BJ (cell line): Measurements from ENCODE around the gene TNFAIP8L3. TPM values are rescaled to one million over a fixed set of nuclear protein-coding genes. Genes with fewer than 3 reads are reported as not detected.

Source experiments
- CTCF ChIA-PET: fragments of 350-600 bp; formaldehyde crosslinking; extraction: SDS; loops from one replicate; lab custom pipeline; 2021; ENCODE audit warnings: antibody characterized with exemption, inconsistent platforms; lab: Yijun Ruan, JAX
- POLR2A ChIA-PET: fragments of 300-600 bp; sonication (Branson Sonifier 250); formaldehyde crosslinking; extraction: SDS; loops from one replicate; lab custom pipeline; 2021; ENCODE audit warnings: antibody characterized with exemption; lab: Charles Lee
- DNase-seq: peaks from one replicate; pipeline ENCODE4 v3.0.0-alpha.2; 2011; ENCODE audit warnings: low read depth
- H3K27me3 ChIP-seq: 2 replicates; pipeline ENCODE4 v1.6.0; 2011; ENCODE audit warnings: low read length; ENCODE audit not compliant: control insufficient read depth, insufficient read depth
- H3K36me3 ChIP-seq: 2 replicates; pipeline ENCODE4 v1.5.1; 2011; ENCODE audit warnings: low read length; ENCODE audit not compliant: control insufficient read depth, insufficient read depth
- H3K4me3 ChIP-seq: 2 replicates; pipeline ENCODE4 v1.5.1; 2011; ENCODE audit warnings: low read depth, mild to moderate bottlenecking, control low read depth, low read length
- CTCF ChIP-seq: IDR thresholded peaks from 2 replicates; pipeline ENCODE4 v1.5.1; 2011; ENCODE audit warnings: low read depth, mild to moderate bottlenecking, control low read depth, inconsistent platforms, low read length, moderate library complexity; ENCODE audit not compliant: insufficient read depth
- polyA plus RNA-seq: library from polyadenylated mRNA; depleted of rRNA; stranded (reverse); fragments of >200 nt; gene quantifications from 2 replicates; pipeline ENCODE4 v1.2.3, GENCODE V29; 2011; rRNA removed

Gene TNFAIP8L3
- polyA plus RNA-seq, 1 experiment = 0.04 TPM

GRCh38 chr15:51016615-51017014 is 78.1 kb downstream of the TNFAIP8L3 start:
- TF ChIP-seq CTCF = no peak
- H3K27me3 ChIP-seq = no peaks in the 10 kb centered on the region
- no peaks in the 10 kb centered on the region for H3K36me3 ChIP-seq
- POLR2A ChIA-PET = no interaction called here
- CTCF ChIA-PET = interaction anchor here (0.6 kb wide), 1 partner anchor 41 kb away, joined by 3 read pairs; no protein-coding TSS in a partner anchor
- no peak overlapping the region for H3K4me3 ChIP-seq
- no peak for DNase-seq

GRCh38 chr15:51011212-51011611 is 83.5 kb downstream of the TNFAIP8L3 start:
- Histone ChIP-seq H3K4me3 (no peak overlapping the region), H3K36me3 (no peaks in the 10 kb centered on the region), H3K27me3 (no peaks in the 10 kb centered on the region)
- no peak for DNase-seq
- ChIA-PET CTCF (no interaction called here), POLR2A (no interaction called here)
- TF ChIP-seq CTCF = no peak

- H3K4me3 ChIP-seq = no peak overlapping the region
- DNase-seq = no peak
- H3K27me3 ChIP-seq = no peaks in the 10 kb centered on the region
- no peaks in the 10 kb centered on the region for H3K36me3 ChIP-seq
- CTCF ChIA-PET = no interaction called here
- TF ChIP-seq CTCF = no peak
- POLR2A ChIA-PET = no interaction called here
Observed at GRCh38 chr15:51007131-51007666, 87.5 kb downstream of the TNFAIP8L3 start.

Other genes with a start within 250 kb of the TNFAIP8L3 start
- gene AP4E1, start 186.2 kb downstream of the TNFAIP8L3 start, polyA plus RNA-seq = 1.8 and 4.2 TPM in 2 replicates
- 0.06 and 0.61 TPM in 2 replicates for gene CYP19A1, start 243.7 kb upstream of the TNFAIP8L3 start, polyA plus RNA-seq
- 0.21 and 0.37 TPM in 2 replicates for gene GLDN, start 246.7 kb upstream of the TNFAIP8L3 start, polyA plus RNA-seq